ENCODE measurements around the gene NAA50. TPM values are rescaled to one million over a fixed set of nuclear protein-coding genes. Genes with fewer than 3 reads are reported as not detected.

Gene NAA50
- total and polyA plus RNA-seq, 9 donors = 41.1 to 114 (median 89.7) TPM

- no peaks in the 10 kb centered on the region for H3K4me1 ChIP-seq (ENCODE audit: insufficient read depth)
- TF ChIP-seq POLR2A (IDR thresholded peaks at IDR 0.05) (no peak), EP300 (IDR thresholded peaks at IDR 0.05) (no peak), CTCF (IDR thresholded peaks at IDR 0.05) (no peak)
- H3K36me3 ChIP-seq = no peaks in the 10 kb centered on the region
- no peaks in the 10 kb centered on the region for H3K27me3 ChIP-seq
- no peaks in the 10 kb centered on the region for H3K9me3 ChIP-seq
- intact Hi-C loops (cut with DNase I) = no loop called here
- H3K4me3 ChIP-seq = no peak overlapping the region
- no peak for DNase-seq
- no peak overlapping the region for H3K27ac ChIP-seq
- WGBS, 3 donors = 16 to 20% (median 19%) methylated on average over 1 of the region's 1 CpG
Measured at GRCh38 chr3:113714702-113715101, 31.3 kb downstream of the NAA50 start.

- H3K9me3 ChIP-seq = no peaks in the 10 kb centered on the region
- WGBS, 3 donors = 50 to 58% (median 56%) methylated on average over 3 of the region's 3 CpGs
- intact Hi-C loops (cut with DNase I) = no loop called here
- no peak overlapping the region for H3K4me3 ChIP-seq
- H3K36me3 ChIP-seq = no peaks in the 10 kb centered on the region
- DNase-seq = no peak
- H3K27me3 ChIP-seq = no peaks in the 10 kb centered on the region
- H3K4me1 ChIP-seq (ENCODE audit: insufficient read depth) = no peaks in the 10 kb centered on the region
- TF ChIP-seq POLR2A (IDR thresholded peaks at IDR 0.05) (no peak), CTCF (IDR thresholded peaks at IDR 0.05) (no peak), EP300 (IDR thresholded peaks at IDR 0.05) (no peak)
- H3K27ac ChIP-seq = no peak overlapping the region
Measured at GRCh38 chr3:113712129-113712528, 33.9 kb downstream of the NAA50 start.

GRCh38 chr3:113707835-113708234 is 38.2 kb downstream of the NAA50 start:
- no peaks in the 10 kb centered on the region for H3K27me3 ChIP-seq
- H3K4me3 ChIP-seq = no peak overlapping the region
- no peaks in the 10 kb centered on the region for H3K4me1 ChIP-seq (ENCODE audit: insufficient read depth)
- intact Hi-C loops (cut with DNase I) = no loop called here
- TF ChIP-seq POLR2A (IDR thresholded peaks at IDR 0.05) (no peak), CTCF (IDR thresholded peaks at IDR 0.05) (no peak), EP300 (IDR thresholded peaks at IDR 0.05) (no peak)
- DNase-seq = no peak
- no peaks in the 10 kb centered on the region for H3K9me3 ChIP-seq
- no peaks in the 10 kb centered on the region for H3K36me3 ChIP-seq
- H3K27ac ChIP-seq = no peak overlapping the region
- WGBS, 3 donors = 90 to 93% (median 92%) methylated on average over 4 of the region's 4 CpGs

- 16 to 29% (median 23%) methylated on average over 24 of the region's 24 CpGs for WGBS, 3 donors
- intact Hi-C loops (cut with DNase I) = no loop called here
- H3K9me3 ChIP-seq = no peaks in the 10 kb centered on the region
- TF ChIP-seq EP300 (IDR thresholded peaks at IDR 0.05) (no peak), POLR2A (IDR thresholded peaks at IDR 0.05) (no peak)
- H3K36me3 ChIP-seq = no peaks in the 10 kb centered on the region
- DNase-seq = peak; percentile 14 to 39 (median 32)
- no peaks in the 10 kb centered on the region for H3K27me3 ChIP-seq
- H3K27ac ChIP-seq = peak overlapping the region in 1 of 2 donors; percentile 52
- peak overlapping the region; percentile 13 for H3K4me3 ChIP-seq
- peaks cover 2% of the 10 kb centered on the region for H3K4me1 ChIP-seq (ENCODE audit: insufficient read depth)
Measured at GRCh38 chr3:113698956-113699355, 47.1 kb downstream of the NAA50 start.

GRCh38 chr3:113698213-113698742 is 47.8 kb downstream of the NAA50 start:
- TF ChIP-seq EP300 (IDR thresholded peaks at IDR 0.05) = no peak
- no peak for TF ChIP-seq POLR2A (IDR thresholded peaks at IDR 0.05)
- TF ChIP-seq CTCF (IDR thresholded peaks at IDR 0.05) = no peak
- H3K4me3 ChIP-seq = no peak overlapping the region
- no peak for DNase-seq
- H3K9me3 ChIP-seq = no peaks in the 10 kb centered on the region
- peak overlapping the region in 1 of 2 donors; percentile 76 for H3K27ac ChIP-seq
- 47 to 60% (median 57%) methylated on average over 6 of the region's 6 CpGs for WGBS, 3 donors
- H3K27me3 ChIP-seq = no peaks in the 10 kb centered on the region
- H3K36me3 ChIP-seq = no peaks in the 10 kb centered on the region
- intact Hi-C loops (cut with DNase I) = no loop called here
- peaks cover 4% of the 10 kb centered on the region for H3K4me1 ChIP-seq (ENCODE audit: insufficient read depth)

All from ovary (tissue), 9 donors.